ENCODE data around the gene CTCFL.

CTCFL gene

GRCh38 chr20:57552471-57552870 is 27.5 kb upstream of the CTCFL start:
- Histone ChIP-seq H3K9me3 (ENCODE audit: control insufficient read depth in 2 of 2, low read length in 2 of 2) (no peaks in the 10 kb centered on the region), H3K9ac (ENCODE audit: low read depth in 1 of 2, low read length in 2 of 2) (no peak overlapping the region), H3K4me1 (ENCODE audit: control insufficient read depth in 2 of 2, insufficient read depth in 2 of 2, low read length in 2 of 2) (no peaks in the 10 kb centered on the region), H3K36me3 (ENCODE audit: control insufficient read depth in 2 of 2, insufficient read depth in 2 of 2, low read length in 2 of 2) (no peaks in the 10 kb centered on the region), H3K27ac (ENCODE audit: low read depth in 2 of 2, low read length in 2 of 2) (no peak overlapping the region), H3K4me3 (ENCODE audit: low read length in 2 of 2) (no peak overlapping the region), H3K27me3 (ENCODE audit: control insufficient read depth in 2 of 2, insufficient read depth in 2 of 2, low read length in 2 of 2) (peaks cover 0 to 4% of the 10 kb centered on the region in 2 donors)

DNA sequence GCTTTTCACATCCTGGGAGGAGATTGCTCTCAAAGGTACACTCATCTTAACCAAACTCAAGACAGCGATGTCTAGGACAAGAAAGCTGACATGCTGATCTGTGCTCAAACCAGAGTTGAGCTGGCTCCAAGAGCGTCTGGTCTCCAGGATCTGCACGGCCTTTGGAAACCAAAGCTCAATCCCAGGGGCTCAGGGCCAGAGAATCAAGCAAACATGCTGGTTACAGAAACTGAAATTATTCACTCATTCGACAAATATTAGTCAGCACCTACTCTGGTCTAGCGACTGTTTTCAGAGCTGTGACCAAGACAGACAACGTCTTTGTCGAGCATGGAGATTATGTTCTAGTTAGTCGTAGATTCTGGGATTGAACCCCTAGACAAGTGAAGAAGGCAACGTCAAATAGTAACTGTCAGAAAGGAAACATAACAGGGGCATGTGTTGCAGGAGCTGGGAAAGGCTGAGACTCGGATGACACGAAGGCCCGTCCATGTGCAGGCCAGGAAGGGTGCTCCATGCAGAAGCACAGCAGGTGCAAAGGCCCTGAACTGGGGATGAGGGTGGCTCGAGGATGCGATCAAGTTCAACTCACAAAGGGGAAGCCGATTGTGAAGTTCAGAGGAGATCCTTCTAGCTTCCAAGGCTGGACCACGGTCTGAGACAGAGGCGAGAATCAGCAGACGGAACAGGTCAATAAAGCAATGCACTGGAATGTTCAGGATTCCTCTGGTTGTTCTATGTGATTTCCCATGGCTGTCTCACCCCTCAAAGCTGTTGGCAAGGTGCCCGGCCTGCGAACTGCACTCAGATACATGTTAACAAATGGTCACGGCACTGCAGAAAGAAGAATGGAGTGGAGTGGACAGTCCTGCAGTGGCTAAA is 23.5 kb upstream of the CTCFL start:
- Histone ChIP-seq H3K4me1 (ENCODE audit: control insufficient read depth in 2 of 2, insufficient read depth in 2 of 2, low read length in 2 of 2) (peaks cover 23 to 26% of the 10 kb centered on the region in 2 donors), H3K9me3 (ENCODE audit: control insufficient read depth in 2 of 2, low read length in 2 of 2) (no peaks in the 10 kb centered on the region), H3K27ac (ENCODE audit: low read depth in 2 of 2, low read length in 2 of 2) (no peak overlapping the region), H3K27me3 (ENCODE audit: control insufficient read depth in 2 of 2, insufficient read depth in 2 of 2, low read length in 2 of 2) (no peaks in the 10 kb centered on the region), H3K9ac (ENCODE audit: low read depth in 1 of 2, low read length in 2 of 2) (no peak overlapping the region), H3K36me3 (ENCODE audit: control insufficient read depth in 2 of 2, insufficient read depth in 2 of 2, low read length in 2 of 2) (no peaks in the 10 kb centered on the region), H3K4me3 (ENCODE audit: low read length in 2 of 2) (no peak overlapping the region)

DNA sequence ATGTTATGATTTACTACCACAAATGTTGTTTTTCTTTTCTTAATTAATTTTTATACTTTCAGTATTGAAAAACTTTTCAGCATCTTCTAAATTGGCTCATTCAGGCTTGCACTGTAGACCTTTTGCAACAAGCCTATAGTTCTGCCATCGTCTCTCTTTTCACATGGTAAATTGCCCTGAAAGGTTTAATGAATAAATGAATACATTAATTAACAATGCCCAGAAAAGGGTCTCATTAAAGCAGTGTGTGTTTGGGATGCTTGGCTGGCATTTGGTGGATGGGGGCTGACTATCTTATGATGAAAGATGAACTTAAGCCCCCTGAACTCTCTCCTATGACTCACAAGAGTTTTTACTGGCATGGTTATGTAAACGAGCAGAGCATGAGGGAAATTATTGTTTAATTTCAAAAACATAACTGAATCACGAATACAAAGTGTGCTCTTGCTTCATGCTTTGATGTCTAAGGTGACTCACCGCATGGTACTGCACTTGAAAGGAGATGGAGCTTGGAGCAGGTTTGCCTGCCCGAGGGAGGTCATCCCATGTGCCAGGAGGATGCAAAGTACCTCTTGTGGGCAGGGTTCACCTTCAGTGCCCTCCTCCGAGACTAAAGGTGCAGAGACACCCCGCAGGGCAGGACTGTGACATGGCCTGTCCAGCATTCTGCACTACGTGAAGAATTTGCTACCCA is 22.2 kb upstream of the CTCFL start:
- Histone ChIP-seq H3K4me3 (ENCODE audit: low read length in 2 of 2) (no peak overlapping the region), H3K27ac (ENCODE audit: low read depth in 2 of 2, low read length in 2 of 2) (no peak overlapping the region), H3K9me3 (ENCODE audit: control insufficient read depth in 2 of 2, low read length in 2 of 2) (no peaks in the 10 kb centered on the region), H3K4me1 (ENCODE audit: control insufficient read depth in 2 of 2, insufficient read depth in 2 of 2, low read length in 2 of 2) (peaks cover 23 to 31% of the 10 kb centered on the region in 2 donors), H3K36me3 (ENCODE audit: control insufficient read depth in 2 of 2, insufficient read depth in 2 of 2, low read length in 2 of 2) (no peaks in the 10 kb centered on the region), H3K27me3 (ENCODE audit: control insufficient read depth in 2 of 2, insufficient read depth in 2 of 2, low read length in 2 of 2) (no peaks in the 10 kb centered on the region), H3K9ac (ENCODE audit: low read depth in 1 of 2, low read length in 2 of 2) (no peak overlapping the region)

- Histone ChIP-seq H3K27me3 (ENCODE audit: control insufficient read depth in 2 of 2, insufficient read depth in 2 of 2, low read length in 2 of 2) (no peaks in the 10 kb centered on the region), H3K27ac (ENCODE audit: low read depth in 2 of 2, low read length in 2 of 2) (peak overlapping the region; percentile 84 to 87), H3K4me1 (ENCODE audit: control insufficient read depth in 2 of 2, insufficient read depth in 2 of 2, low read length in 2 of 2) (peaks cover 32 to 37% of the 10 kb centered on the region in 2 donors), H3K9me3 (ENCODE audit: control insufficient read depth in 2 of 2, low read length in 2 of 2) (no peaks in the 10 kb centered on the region), H3K9ac (ENCODE audit: low read depth in 1 of 2, low read length in 2 of 2) (no peak overlapping the region), H3K4me3 (ENCODE audit: low read length in 2 of 2) (no peak overlapping the region), H3K36me3 (ENCODE audit: control insufficient read depth in 2 of 2, insufficient read depth in 2 of 2, low read length in 2 of 2) (no peaks in the 10 kb centered on the region)
These were observed 21.2 kb upstream of the CTCFL start for GRCh38 chr20:57545927-57546662.

DNA sequence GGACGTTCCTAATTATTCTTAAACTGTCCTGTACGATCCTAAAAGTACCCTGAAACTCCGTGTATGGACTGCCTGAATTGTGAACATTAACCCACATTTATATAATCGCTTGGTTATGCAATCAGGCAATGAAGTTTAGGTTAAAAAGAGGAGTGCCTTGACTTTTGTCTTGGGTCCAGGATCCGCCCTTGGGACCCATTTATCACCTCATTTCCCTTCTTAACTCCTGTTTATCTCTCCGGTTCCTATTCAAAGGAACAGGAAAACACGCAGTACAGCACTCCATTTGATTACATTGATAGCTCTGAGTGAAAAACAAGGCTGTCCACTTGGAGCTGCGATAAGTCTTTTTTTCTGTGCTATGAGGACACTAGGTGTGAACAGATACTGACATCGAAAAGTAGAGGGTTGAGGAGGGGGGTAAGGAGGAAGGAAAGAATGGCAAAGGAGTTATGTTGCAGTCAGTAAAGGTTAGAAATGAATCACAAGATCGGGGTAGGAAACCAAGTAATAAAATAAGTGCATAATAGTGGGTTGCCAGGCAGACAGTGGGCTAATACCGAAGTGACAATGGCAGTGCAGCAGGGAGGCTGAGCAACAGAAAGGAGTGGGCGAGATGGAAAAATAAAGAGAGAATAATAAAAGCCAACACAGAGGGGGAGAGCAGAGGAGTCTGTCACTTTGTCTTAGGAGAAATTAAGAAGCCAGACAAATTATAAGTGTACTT is 20.1 kb upstream of the CTCFL start:
- Histone ChIP-seq H3K36me3 (ENCODE audit: control insufficient read depth in 2 of 2, insufficient read depth in 2 of 2, low read length in 2 of 2) (no peaks in the 10 kb centered on the region), H3K27ac (ENCODE audit: low read depth in 2 of 2, low read length in 2 of 2) (peak overlapping the region; percentile 84 to 87), H3K27me3 (ENCODE audit: control insufficient read depth in 2 of 2, insufficient read depth in 2 of 2, low read length in 2 of 2) (no peaks in the 10 kb centered on the region), H3K4me3 (ENCODE audit: low read length in 2 of 2) (peak overlapping the region in 1 of 2 donors; percentile 20), H3K4me1 (ENCODE audit: control insufficient read depth in 2 of 2, insufficient read depth in 2 of 2, low read length in 2 of 2) (peaks cover 38 to 40% of the 10 kb centered on the region in 2 donors), H3K9me3 (ENCODE audit: control insufficient read depth in 2 of 2, low read length in 2 of 2) (no peaks in the 10 kb centered on the region), H3K9ac (ENCODE audit: low read depth in 1 of 2, low read length in 2 of 2) (peak overlapping the region; percentile 29 to 50)

DNA sequence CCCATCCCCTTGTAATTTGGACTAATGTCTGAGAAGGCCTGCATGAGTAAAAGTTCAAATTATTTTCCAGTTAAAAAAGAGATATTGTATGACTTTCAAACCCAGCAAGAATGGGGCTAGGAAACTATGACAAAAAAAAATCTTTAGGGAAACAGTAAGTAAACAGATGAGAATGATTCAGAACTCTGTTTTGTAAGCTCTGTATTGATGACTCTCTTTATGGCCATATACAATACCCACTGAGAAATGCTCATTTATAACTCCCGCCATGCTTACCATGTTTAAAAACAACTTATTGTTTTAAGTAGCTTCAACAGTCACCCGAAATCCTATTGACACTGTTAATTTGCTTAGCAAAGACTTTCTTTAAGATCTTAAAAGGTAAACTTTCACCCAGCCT is 18.8 kb upstream of the CTCFL start:
- Histone ChIP-seq H3K36me3 (ENCODE audit: control insufficient read depth in 2 of 2, insufficient read depth in 2 of 2, low read length in 2 of 2) (no peaks in the 10 kb centered on the region), H3K27me3 (ENCODE audit: control insufficient read depth in 2 of 2, insufficient read depth in 2 of 2, low read length in 2 of 2) (no peaks in the 10 kb centered on the region), H3K27ac (ENCODE audit: low read depth in 2 of 2, low read length in 2 of 2) (peak overlapping the region in 1 of 2 donors; percentile 84), H3K4me1 (ENCODE audit: control insufficient read depth in 2 of 2, insufficient read depth in 2 of 2, low read length in 2 of 2) (peaks cover 38 to 40% of the 10 kb centered on the region in 2 donors), H3K4me3 (ENCODE audit: low read length in 2 of 2) (no peak overlapping the region), H3K9ac (ENCODE audit: low read depth in 1 of 2, low read length in 2 of 2) (no peak overlapping the region), H3K9me3 (ENCODE audit: control insufficient read depth in 2 of 2, low read length in 2 of 2) (no peaks in the 10 kb centered on the region)

GRCh38 chr20:57540890-57541580 is 16.1 kb upstream of the CTCFL start:
- Histone ChIP-seq H3K27ac (ENCODE audit: low read depth in 2 of 2, low read length in 2 of 2) (peak overlapping the region; percentile 62 to 63), H3K4me1 (ENCODE audit: control insufficient read depth in 2 of 2, insufficient read depth in 2 of 2, low read length in 2 of 2) (peaks cover 38 to 50% of the 10 kb centered on the region in 2 donors), H3K27me3 (ENCODE audit: control insufficient read depth in 2 of 2, insufficient read depth in 2 of 2, low read length in 2 of 2) (no peaks in the 10 kb centered on the region), H3K36me3 (ENCODE audit: control insufficient read depth in 2 of 2, insufficient read depth in 2 of 2, low read length in 2 of 2) (no peaks in the 10 kb centered on the region), H3K9me3 (ENCODE audit: control insufficient read depth in 2 of 2, low read length in 2 of 2) (no peaks in the 10 kb centered on the region), H3K4me3 (ENCODE audit: low read length in 2 of 2) (no peak overlapping the region), H3K9ac (ENCODE audit: low read depth in 1 of 2, low read length in 2 of 2) (peak overlapping the region in 1 of 2 donors; percentile 0)

DNA sequence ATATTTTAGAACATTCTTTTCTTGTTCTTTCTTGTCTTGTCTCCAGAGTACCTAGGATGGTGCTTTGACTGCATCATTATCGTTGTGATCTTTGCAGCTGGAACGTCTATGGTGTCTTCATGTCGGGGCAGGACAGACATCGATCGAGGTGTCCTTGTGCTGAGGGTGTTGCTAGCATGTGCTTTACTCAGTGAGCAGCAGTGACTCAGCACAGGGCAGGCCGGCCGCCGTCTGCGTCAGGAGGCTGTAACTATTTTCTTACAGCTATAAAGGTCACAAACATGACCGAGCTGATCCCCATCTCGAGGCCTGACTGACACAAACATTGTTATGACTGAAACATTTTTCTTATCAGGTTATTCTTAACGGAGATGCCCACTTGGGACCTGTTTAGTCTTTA is 14.9 kb upstream of the CTCFL start:
- Histone ChIP-seq H3K27ac (ENCODE audit: low read depth in 2 of 2, low read length in 2 of 2) (peak overlapping the region; percentile 6 to 62), H3K36me3 (ENCODE audit: control insufficient read depth in 2 of 2, insufficient read depth in 2 of 2, low read length in 2 of 2) (no peaks in the 10 kb centered on the region), H3K27me3 (ENCODE audit: control insufficient read depth in 2 of 2, insufficient read depth in 2 of 2, low read length in 2 of 2) (no peaks in the 10 kb centered on the region), H3K4me3 (ENCODE audit: low read length in 2 of 2) (no peak overlapping the region), H3K4me1 (ENCODE audit: control insufficient read depth in 2 of 2, insufficient read depth in 2 of 2, low read length in 2 of 2) (peaks cover 33 to 50% of the 10 kb centered on the region in 2 donors), H3K9me3 (ENCODE audit: control insufficient read depth in 2 of 2, low read length in 2 of 2) (no peaks in the 10 kb centered on the region), H3K9ac (ENCODE audit: low read depth in 1 of 2, low read length in 2 of 2) (no peak overlapping the region)

- Histone ChIP-seq H3K27ac (ENCODE audit: low read depth in 2 of 2, low read length in 2 of 2) (peak overlapping the region; percentile 72 to 77), H3K27me3 (ENCODE audit: control insufficient read depth in 2 of 2, insufficient read depth in 2 of 2, low read length in 2 of 2) (no peaks in the 10 kb centered on the region), H3K9ac (ENCODE audit: low read depth in 1 of 2, low read length in 2 of 2) (no peak overlapping the region), H3K4me1 (ENCODE audit: control insufficient read depth in 2 of 2, insufficient read depth in 2 of 2, low read length in 2 of 2) (peaks cover 37 to 59% of the 10 kb centered on the region in 2 donors), H3K36me3 (ENCODE audit: control insufficient read depth in 2 of 2, insufficient read depth in 2 of 2, low read length in 2 of 2) (no peaks in the 10 kb centered on the region), H3K4me3 (ENCODE audit: low read length in 2 of 2) (no peak overlapping the region), H3K9me3 (ENCODE audit: control insufficient read depth in 2 of 2, low read length in 2 of 2) (no peaks in the 10 kb centered on the region)
These were observed 12.9 kb upstream of the CTCFL start for GRCh38 chr20:57537822-57538221.
